Sigmoid colon (tissue), 4 donors: ENCODE measurements around the gene TXNDC5.

Source experiments
- CTCF ChIP-seq, 4 experiments: fragments of 450-650 bp in 3 of 4; fragments of 200-600 bp in 1 of 4; IDR thresholded peaks; one replicate each; pipeline ENCODE4 v1.5.1; 2016 to 2019; ENCODE audit warnings: antibody characterized with exemption in 4 of 4, mild to moderate bottlenecking in 3 of 4, moderate library complexity in 2 of 4
- EP300 ChIP-seq, 4 donors: sonication (generic); formaldehyde crosslinking; IDR thresholded peaks; one replicate each; pipeline ENCODE4 v1.6.1; 2017; ENCODE audit warnings: antibody characterized with exemption in 4 of 4
- POLR2A ChIP-seq, 2 donors: fragments of 450-650 bp; IDR thresholded peaks; one replicate each; pipeline ENCODE4 v1.6.1; 2016; ENCODE audit warnings: antibody characterized with exemption in 2 of 2, mild to moderate bottlenecking in 2 of 2, moderate library complexity in 2 of 2

GRCh38 chr6:7910298-7910653, 312 bp downstream of the TXNDC5 start:
- TF ChIP-seq POLR2A (IDR thresholded peaks at IDR 0.05) (no peak), CTCF (IDR thresholded peaks at IDR 0.05) (no peak), EP300 (IDR thresholded peaks at IDR 0.05) (no peak)
